Measurements from ENCODE around the gene EYA2. TPM values are rescaled to one million over a fixed set of nuclear protein-coding genes. Genes with fewer than 3 reads are reported as not detected.

The EYA2 gene
- total and polyA plus RNA-seq, 4 donors: 0.17 to 0.54 (median 0.23) TPM; not detected in 1

DNA sequence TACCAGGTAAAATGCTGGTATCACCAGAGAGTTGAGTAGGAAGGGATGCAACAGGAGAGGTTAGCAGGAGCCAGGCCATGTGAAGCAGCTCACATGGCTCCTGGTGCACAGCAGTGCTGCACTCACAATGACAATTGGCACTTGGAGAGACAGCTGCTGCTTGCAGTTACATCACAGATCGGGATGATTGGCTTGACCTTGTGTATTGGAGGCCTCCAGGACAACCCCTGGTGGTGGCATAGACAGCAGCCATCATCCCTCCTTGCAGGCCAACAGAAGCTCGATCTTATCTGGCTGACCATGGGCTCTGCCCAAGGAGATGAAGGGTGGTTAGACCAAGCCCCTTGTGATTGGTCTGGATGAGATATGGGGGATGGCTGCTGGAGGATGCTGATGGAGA lies 73.0 kb downstream of the EYA2 start:
- Histone ChIP-seq H3K27me3 (ENCODE audit: control insufficient read depth in 4 of 4, insufficient read depth in 4 of 4, low read length in 3 of 4) (no peaks in the 10 kb centered on the region), H3K9me3 (ENCODE audit: control insufficient read depth in 4 of 4, low read length in 3 of 4) (no peaks in the 10 kb centered on the region), H3K4me3 (ENCODE audit: low read depth in 1 of 3, low read length in 3 of 3) (no peak overlapping the region), H3K36me3 (ENCODE audit: control insufficient read depth in 4 of 4, insufficient read depth in 3 of 4, low read depth in 1 of 4, low read length in 3 of 4) (no peaks in the 10 kb centered on the region), H3K4me1 (ENCODE audit: control insufficient read depth in 4 of 4, insufficient read depth in 4 of 4, low read length in 3 of 4) (peaks cover 0 to 18% (median 8%) of the 10 kb centered on the region in 4 donors), H3K9ac (ENCODE audit: low read depth in 1 of 2, low read length in 2 of 2) (no peak overlapping the region), H3K27ac (ENCODE audit: low read depth in 1 of 2, low read length in 2 of 2) (no peak overlapping the region)
- WGBS: 77% methylated on average over 2 of the region's 2 CpGs
- DNase-seq (ENCODE audit: low spot score): no peak
- TF ChIP-seq, protein P1, sequence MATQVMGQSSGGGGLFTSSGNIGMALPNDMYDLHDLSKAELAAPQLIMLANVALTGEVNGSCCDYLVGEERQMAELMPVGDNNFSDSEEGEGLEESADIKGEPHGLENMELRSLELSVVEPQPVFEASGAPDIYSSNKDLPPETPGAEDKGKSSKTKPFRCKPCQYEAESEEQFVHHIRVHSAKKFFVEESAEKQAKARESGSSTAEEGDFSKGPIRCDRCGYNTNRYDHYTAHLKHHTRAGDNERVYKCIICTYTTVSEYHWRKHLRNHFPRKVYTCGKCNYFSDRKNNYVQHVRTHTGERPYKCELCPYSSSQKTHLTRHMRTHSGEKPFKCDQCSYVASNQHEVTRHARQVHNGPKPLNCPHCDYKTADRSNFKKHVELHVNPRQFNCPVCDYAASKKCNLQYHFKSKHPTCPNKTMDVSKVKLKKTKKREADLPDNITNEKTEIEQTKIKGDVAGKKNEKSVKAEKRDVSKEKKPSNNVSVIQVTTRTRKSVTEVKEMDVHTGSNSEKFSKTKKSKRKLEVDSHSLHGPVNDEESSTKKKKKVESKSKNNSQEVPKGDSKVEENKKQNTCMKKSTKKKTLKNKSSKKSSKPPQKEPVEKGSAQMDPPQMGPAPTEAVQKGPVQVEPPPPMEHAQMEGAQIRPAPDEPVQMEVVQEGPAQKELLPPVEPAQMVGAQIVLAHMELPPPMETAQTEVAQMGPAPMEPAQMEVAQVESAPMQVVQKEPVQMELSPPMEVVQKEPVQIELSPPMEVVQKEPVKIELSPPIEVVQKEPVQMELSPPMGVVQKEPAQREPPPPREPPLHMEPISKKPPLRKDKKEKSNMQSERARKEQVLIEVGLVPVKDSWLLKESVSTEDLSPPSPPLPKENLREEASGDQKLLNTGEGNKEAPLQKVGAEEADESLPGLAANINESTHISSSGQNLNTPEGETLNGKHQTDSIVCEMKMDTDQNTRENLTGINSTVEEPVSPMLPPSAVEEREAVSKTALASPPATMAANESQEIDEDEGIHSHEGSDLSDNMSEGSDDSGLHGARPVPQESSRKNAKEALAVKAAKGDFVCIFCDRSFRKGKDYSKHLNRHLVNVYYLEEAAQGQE (IDR thresholded peaks at IDR 0.05): no peak
- TF ChIP-seq, protein P2, sequence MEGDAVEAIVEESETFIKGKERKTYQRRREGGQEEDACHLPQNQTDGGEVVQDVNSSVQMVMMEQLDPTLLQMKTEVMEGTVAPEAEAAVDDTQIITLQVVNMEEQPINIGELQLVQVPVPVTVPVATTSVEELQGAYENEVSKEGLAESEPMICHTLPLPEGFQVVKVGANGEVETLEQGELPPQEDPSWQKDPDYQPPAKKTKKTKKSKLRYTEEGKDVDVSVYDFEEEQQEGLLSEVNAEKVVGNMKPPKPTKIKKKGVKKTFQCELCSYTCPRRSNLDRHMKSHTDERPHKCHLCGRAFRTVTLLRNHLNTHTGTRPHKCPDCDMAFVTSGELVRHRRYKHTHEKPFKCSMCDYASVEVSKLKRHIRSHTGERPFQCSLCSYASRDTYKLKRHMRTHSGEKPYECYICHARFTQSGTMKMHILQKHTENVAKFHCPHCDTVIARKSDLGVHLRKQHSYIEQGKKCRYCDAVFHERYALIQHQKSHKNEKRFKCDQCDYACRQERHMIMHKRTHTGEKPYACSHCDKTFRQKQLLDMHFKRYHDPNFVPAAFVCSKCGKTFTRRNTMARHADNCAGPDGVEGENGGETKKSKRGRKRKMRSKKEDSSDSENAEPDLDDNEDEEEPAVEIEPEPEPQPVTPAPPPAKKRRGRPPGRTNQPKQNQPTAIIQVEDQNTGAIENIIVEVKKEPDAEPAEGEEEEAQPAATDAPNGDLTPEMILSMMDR (IDR thresholded peaks at IDR 0.05; ENCODE audit: low read depth, low read length, missing input control): no peak
- TF ChIP-seq RXRA (IDR thresholded peaks at IDR 0.05) (no peak), FOXA2 (IDR thresholded peaks at IDR 0.05) (no peak), NR2F2 (IDR thresholded peaks at IDR 0.05) (no peak), RAD21 (IDR thresholded peaks at IDR 0.05) (no peak), YY1 (IDR thresholded peaks at IDR 0.05) (no peak), EGR1 (IDR thresholded peaks at IDR 0.05; ENCODE audit: low read depth in 2 of 2) (no peak)
- TF ChIP-seq, protein P3, sequence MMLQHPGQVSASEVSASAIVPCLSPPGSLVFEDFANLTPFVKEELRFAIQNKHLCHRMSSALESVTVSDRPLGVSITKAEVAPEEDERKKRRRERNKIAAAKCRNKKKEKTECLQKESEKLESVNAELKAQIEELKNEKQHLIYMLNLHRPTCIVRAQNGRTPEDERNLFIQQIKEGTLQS (IDR thresholded peaks at IDR 0.05): no peak

DNA sequence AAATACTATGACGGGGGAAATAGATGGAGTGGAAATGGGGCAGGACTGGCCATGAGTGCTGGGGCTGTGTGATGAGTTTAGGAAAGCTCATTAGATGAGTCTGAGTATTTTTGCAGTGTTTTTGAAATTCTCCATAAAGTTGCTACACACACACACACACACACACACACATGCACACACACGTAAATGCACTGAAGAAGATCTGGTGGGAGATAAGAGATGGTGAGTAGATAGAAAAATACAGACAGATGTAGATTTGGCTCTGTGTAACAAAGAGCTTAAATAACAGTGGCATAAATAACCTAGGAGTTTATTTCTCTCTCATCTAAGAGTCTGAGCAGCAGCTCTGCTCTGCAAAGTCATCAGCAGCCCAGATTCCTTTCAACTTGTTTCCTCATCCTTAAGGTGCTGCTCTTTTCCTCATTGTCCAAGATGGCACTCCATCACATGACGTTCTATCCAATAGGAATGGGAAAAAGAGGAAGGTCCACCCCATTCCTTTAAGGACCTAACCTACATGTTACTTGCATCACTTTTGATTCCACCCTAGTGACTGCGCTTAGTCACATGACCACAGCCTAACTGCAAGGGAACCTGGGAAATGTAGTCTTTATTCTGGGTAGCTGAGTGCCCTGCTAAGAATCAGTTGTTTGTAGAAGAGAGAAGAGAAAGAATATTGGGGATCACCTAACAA lies 76.4 kb downstream of the EYA2 start:
- H3K36me3 ChIP-seq (ENCODE audit: control insufficient read depth in 4 of 4, insufficient read depth in 3 of 4, low read depth in 1 of 4, low read length in 3 of 4): no peaks in the 10 kb centered on the region
- no peak for DNase-seq (ENCODE audit: low spot score)
- H3K9me3 ChIP-seq (ENCODE audit: control insufficient read depth in 4 of 4, low read length in 3 of 4): peaks cover 0 to 3% (median 0%) of the 10 kb centered on the region in 4 donors
- no peaks in the 10 kb centered on the region for H3K27me3 ChIP-seq (ENCODE audit: control insufficient read depth in 4 of 4, insufficient read depth in 4 of 4, low read length in 3 of 4)
- no peak overlapping the region for H3K27ac ChIP-seq (ENCODE audit: low read depth in 1 of 2, low read length in 2 of 2)
- H3K4me3 ChIP-seq (ENCODE audit: low read depth in 1 of 3, low read length in 3 of 3): no peak overlapping the region
- no peaks in the 10 kb centered on the region for H3K4me1 ChIP-seq (ENCODE audit: control insufficient read depth in 4 of 4, insufficient read depth in 4 of 4, low read length in 3 of 4)
- WGBS: 24% methylated on average over 4 of the region's 4 CpGs
- H3K9ac ChIP-seq (ENCODE audit: low read depth in 1 of 2, low read length in 2 of 2): no peak overlapping the region
- TF ChIP-seq GABPA (IDR thresholded peaks at IDR 0.05 in 1 of 2, conservative IDR thresholded peaks at IDR 0.05 in 1 of 2): no peak
- no peak for TF ChIP-seq YY1 (IDR thresholded peaks at IDR 0.05)
- TF ChIP-seq, protein P2 (IDR thresholded peaks at IDR 0.05; ENCODE audit: low read depth, low read length, missing input control): no peak
- no peak for TF ChIP-seq SP1 (IDR thresholded peaks at IDR 0.05)
- TF ChIP-seq, protein P1 (IDR thresholded peaks at IDR 0.05): no peak
- no peak for TF ChIP-seq TAF1 (conservative IDR thresholded peaks at IDR 0.05)
- no peak for TF ChIP-seq RXRA (IDR thresholded peaks at IDR 0.05)
- TF ChIP-seq, protein P3 (IDR thresholded peaks at IDR 0.05): no peak
- TF ChIP-seq FOXA2 (IDR thresholded peaks at IDR 0.05): no peak
- no peak for TF ChIP-seq HNF4G (IDR thresholded peaks at IDR 0.05)
- TF ChIP-seq, protein P4, sequence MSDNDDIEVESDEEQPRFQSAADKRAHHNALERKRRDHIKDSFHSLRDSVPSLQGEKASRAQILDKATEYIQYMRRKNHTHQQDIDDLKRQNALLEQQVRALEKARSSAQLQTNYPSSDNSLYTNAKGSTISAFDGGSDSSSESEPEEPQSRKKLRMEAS (IDR thresholded peaks at IDR 0.05): no peak
- TF ChIP-seq FOXA1 (IDR thresholded peaks at IDR 0.05): no peak
- TF ChIP-seq JUND (IDR thresholded peaks at IDR 0.05): no peak
- no peak for TF ChIP-seq HNF4A (conservative IDR thresholded peaks at IDR 0.05)
- no peak for TF ChIP-seq EGR1 (IDR thresholded peaks at IDR 0.05; ENCODE audit: low read depth in 2 of 2)
